ENCODE results near the gene ESR1.

The ESR1 gene

GRCh38 chr6:152167641-152168603 is 360.4 kb downstream of the ESR1 start:
- TF ChIP-seq CTCF (IDR thresholded peaks at IDR 0.05) = no peak
- Histone ChIP-seq H3K27ac (peak overlapping the region; percentile 46 to 51), H3K4me3 (no peak overlapping the region)
- DNase-seq (ENCODE audit: low spot score) = no peak

DNA sequence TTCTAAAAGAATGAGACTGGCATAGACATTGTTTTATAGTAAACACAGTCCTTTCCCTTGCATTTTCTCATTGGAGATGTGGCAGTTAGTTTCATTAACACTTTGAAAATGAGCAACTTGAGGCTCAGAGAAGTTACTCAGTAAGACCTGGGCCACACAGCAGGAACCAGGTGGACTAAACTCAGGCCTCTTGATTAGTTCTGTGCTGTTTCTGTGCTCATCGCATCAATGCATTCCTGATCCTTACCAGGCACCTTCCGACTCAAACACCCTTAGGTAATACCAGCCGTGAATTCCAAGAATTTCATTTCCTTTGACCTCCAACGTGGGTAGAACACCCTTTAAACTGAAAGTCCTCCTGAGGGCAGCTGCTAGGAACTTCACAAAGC is 362.8 kb downstream of the ESR1 start:
- DNase-seq (ENCODE audit: low spot score) = no peak
- no peak overlapping the region for H3K4me3 ChIP-seq
- TF ChIP-seq CTCF (IDR thresholded peaks at IDR 0.05) = no peak
- peak overlapping the region in 1 of 2 donors; percentile 9 for H3K27ac ChIP-seq

DNA sequence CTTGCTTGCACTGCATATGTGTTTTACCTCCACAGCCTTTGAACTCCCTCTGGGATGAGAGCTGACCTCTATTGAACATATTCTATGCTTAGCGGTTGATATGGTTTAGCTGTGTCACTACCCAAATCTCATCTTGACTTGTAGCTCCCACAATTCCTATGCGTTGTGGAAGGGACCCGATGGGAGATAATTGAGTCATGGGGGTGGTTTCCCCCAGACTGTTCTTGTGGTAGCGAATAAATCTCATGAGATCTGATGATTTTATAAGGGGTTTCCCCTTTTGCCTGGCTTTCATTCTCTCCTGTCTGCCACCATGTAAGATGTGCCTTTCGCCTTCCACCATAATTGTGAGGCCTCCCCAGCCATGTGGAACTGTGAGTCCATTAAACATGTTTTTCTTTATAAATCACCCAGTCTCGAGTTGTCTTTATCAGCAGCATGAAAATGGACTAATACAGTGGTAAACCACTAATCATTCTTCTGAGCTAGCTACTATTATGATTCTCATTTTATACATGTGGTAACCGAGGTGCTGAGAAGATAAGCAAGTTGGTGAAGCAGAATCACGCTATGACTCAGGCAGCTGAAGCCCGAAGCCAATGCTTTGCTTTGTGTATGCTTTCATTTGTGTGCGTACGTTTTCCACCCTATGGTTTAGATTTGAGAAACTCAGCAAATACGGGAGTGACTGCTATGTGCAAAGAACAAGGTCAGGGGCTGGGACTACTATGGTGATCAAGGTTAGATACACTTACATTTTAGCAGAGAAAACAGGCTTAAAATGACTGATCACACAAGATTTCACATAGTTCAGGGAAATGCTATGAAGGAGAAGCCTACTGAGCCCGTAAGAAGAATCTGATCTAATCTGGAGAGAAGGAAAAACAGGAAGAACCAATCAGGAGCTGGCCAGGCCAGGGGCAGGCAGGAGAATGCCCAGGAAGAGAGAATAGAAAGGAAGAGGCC is 363.5 kb downstream of the ESR1 start:
- no peak for TF ChIP-seq CTCF (IDR thresholded peaks at IDR 0.05)
- no peak for DNase-seq (ENCODE audit: low spot score)
- Histone ChIP-seq H3K4me3 (no peak overlapping the region), H3K27ac (peak overlapping the region; percentile 4 to 21)

DNA sequence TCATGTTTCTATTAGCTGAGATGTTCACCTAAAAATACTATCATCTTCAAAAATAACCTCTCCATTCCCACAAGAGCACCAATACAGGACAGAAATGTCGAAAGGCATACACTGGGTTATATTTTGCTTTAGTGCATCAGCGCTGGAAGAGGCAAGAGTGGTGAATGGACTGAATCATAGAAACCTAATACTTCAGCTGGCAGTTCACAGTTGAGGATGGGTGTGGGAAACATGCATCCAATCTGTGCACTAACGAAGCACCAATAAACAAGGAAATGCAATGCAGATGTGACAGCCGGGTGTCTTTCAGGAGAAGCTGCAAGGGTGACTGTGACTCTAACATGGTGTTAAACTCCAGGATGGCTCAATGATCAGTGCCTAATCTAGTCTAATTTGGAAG is 365.8 kb downstream of the ESR1 start:
- H3K4me3 ChIP-seq = no peak overlapping the region
- no peak for TF ChIP-seq CTCF (IDR thresholded peaks at IDR 0.05)
- H3K27ac ChIP-seq = no peak overlapping the region
- DNase-seq (ENCODE audit: low spot score) = no peak

DNA sequence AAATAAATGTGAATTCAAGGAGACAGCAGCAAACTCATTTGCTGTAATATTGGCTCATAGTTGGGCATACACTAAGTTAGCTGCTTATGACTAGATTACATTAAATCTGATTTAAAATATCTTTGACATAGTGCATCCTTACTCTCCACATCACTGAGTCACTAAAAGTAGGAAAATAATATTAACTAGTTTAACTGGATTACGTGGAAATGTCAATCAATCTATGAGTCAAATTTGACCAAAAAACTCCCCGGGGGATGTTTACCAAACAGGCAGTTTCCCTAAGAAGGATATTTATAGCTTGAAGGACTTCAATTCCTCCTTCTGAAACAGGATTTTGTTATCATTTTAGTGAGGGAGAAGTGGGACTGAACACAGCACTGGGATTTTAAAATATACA is 366.5 kb downstream of the ESR1 start:
- no peak overlapping the region for H3K4me3 ChIP-seq
- TF ChIP-seq CTCF (IDR thresholded peaks at IDR 0.05) = no peak
- H3K27ac ChIP-seq = no peak overlapping the region
- no peak for DNase-seq (ENCODE audit: low spot score)

GRCh38 chr6:152176268-152176667 is 368.8 kb downstream of the ESR1 start:
- Histone ChIP-seq H3K4me3 (no peak overlapping the region), H3K27ac (no peak overlapping the region)
- DNase-seq (ENCODE audit: low spot score) = no peak
- no peak for TF ChIP-seq CTCF (IDR thresholded peaks at IDR 0.05)
